ENCODE results near the gene CPEB1.

The CPEB1 gene

GRCh38 chr15:82580713-82581112 lies 66.5 kb downstream of the CPEB1 start:
- no peak for DNase-seq

GRCh38 chr15:82575335-82575734 lies 71.8 kb downstream of the CPEB1 start:
- DNase-seq = no peak

GRCh38 chr15:82572986-82573385 lies 74.2 kb downstream of the CPEB1 start:
- no peak for DNase-seq

- no peak for DNase-seq
These were observed 74.9 kb downstream of the CPEB1 start for GRCh38 chr15:82572311-82572710.

GRCh38 chr15:82571722-82572222 lies 75.4 kb downstream of the CPEB1 start:
- DNase-seq = no peak

GRCh38 chr15:82570721-82571508 lies 76.2 kb downstream of the CPEB1 start:
- no peak for DNase-seq

- DNase-seq = no peak
These were observed 77.3 kb downstream of the CPEB1 start for GRCh38 chr15:82569834-82570233.

- no peak for DNase-seq
These were observed 78.2 kb downstream of the CPEB1 start for GRCh38 chr15:82568986-82569385.

- no peak for DNase-seq
These were observed 79.5 kb downstream of the CPEB1 start for GRCh38 chr15:82567661-82568060.

- DNase-seq = no peak
These were observed 80.5 kb downstream of the CPEB1 start for GRCh38 chr15:82566690-82567089.

- no peak for DNase-seq
These were observed 88.7 kb downstream of the CPEB1 start for GRCh38 chr15:82558502-82558901.

GRCh38 chr15:82556315-82557035 lies 90.7 kb downstream of the CPEB1 start:
- no peak for DNase-seq

GRCh38 chr15:82554849-82555248 lies 92.3 kb downstream of the CPEB1 start:
- DNase-seq = no peak

GRCh38 chr15:82554351-82554750 lies 92.8 kb downstream of the CPEB1 start:
- DNase-seq = no peak

GRCh38 chr15:82553846-82554245 lies 93.3 kb downstream of the CPEB1 start:
- no peak for DNase-seq

- DNase-seq = no peak
These were observed 94.3 kb downstream of the CPEB1 start for GRCh38 chr15:82552861-82553260.

GRCh38 chr15:82551646-82552247 lies 95.4 kb downstream of the CPEB1 start:
- DNase-seq = no peak

- DNase-seq = no peak
These were observed 97.9 kb downstream of the CPEB1 start for GRCh38 chr15:82549199-82549665.

- no peak for DNase-seq
These were observed 98.5 kb downstream of the CPEB1 start for GRCh38 chr15:82548700-82549099.

- DNase-seq = no peak
These were observed 101.7 kb downstream of the CPEB1 start for GRCh38 chr15:82545478-82545877.

- no peak for DNase-seq
These were observed 102.2 kb downstream of the CPEB1 start for GRCh38 chr15:82545002-82545401.

GRCh38 chr15:82544431-82544830 lies 102.7 kb downstream of the CPEB1 start:
- no peak for DNase-seq

GRCh38 chr15:82543160-82543559 lies 104.0 kb downstream of the CPEB1 start:
- no peak for DNase-seq

- no peak for DNase-seq
These were observed 106.2 kb downstream of the CPEB1 start for GRCh38 chr15:82540984-82541431.
